ENCODE data around the gene MRPL51.
A peak's percentile ranks its signal among the peaks of the same experiment; 100 is the strongest.

The MRPL51 gene

GRCh38 chr12:6492838-6493496 is at the start of gene MRPL51:
Gene MRPL51, minus strand, starts transcription at chr12:6493262. Its CDS starts 126 bp downstream, at chr12:6493136.
- DNase-seq (ENCODE audit: insufficient read length, low spot score) (peak; percentile 73), FAIRE-seq (peak; percentile 92)

DNA sequence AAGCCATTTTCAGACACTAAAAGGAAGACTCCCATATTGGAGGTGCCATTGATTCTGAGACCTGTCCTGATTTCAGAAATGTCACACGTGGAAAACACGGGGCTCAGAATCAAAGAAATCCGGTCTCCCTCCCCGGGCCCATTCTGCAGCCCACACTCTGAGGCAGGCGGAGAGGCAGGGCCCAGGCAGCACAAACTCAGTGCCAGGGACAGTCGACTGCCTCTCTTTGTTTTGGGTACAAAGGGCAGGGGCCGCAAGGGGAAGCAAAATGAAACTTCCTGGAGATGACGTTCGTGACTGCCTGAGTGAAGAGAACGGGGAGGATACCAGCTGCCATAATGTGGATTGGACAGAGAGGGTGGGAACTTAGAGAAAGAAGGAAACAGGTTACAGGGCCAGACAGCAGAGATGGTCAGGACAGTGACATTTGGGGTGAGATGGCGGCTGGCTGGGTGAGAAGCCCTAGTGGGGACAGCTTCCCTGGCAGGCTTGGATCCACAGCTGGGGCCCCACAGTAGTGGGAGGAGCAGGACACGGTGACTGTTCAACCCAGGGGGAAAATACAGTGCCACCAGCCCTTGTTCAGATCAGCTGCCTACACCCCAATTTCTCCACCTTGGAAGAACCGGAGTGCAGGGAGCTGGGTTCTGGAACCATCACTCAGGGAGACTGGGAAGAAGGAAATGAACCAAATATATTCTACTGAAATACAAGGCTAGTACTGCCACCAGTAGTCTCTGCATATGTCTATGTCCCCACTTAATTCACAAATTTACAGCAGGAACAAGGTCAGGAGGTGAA is 49.3 kb upstream of the MRPL51 start:
- FAIRE-seq (no peak), DNase-seq (ENCODE audit: insufficient read length, low spot score) (no peak)

GRCh38 chr12:6541371-6542165 is 48.5 kb upstream of the MRPL51 start:
- FAIRE-seq = no peak
- DNase-seq (ENCODE audit: insufficient read length, low spot score) = no peak

GRCh38 chr12:6540181-6540877 is 47.3 kb upstream of the MRPL51 start:
- FAIRE-seq (no peak), DNase-seq (ENCODE audit: insufficient read length, low spot score) (no peak)

- FAIRE-seq (no peak), DNase-seq (ENCODE audit: insufficient read length, low spot score) (no peak)
Observed at GRCh38 chr12:6539707-6540134, 46.7 kb upstream of the MRPL51 start.

- no peak for FAIRE-seq
- DNase-seq (ENCODE audit: insufficient read length, low spot score) = no peak
Observed at GRCh38 chr12:6539314-6539682, 46.2 kb upstream of the MRPL51 start.

DNA sequence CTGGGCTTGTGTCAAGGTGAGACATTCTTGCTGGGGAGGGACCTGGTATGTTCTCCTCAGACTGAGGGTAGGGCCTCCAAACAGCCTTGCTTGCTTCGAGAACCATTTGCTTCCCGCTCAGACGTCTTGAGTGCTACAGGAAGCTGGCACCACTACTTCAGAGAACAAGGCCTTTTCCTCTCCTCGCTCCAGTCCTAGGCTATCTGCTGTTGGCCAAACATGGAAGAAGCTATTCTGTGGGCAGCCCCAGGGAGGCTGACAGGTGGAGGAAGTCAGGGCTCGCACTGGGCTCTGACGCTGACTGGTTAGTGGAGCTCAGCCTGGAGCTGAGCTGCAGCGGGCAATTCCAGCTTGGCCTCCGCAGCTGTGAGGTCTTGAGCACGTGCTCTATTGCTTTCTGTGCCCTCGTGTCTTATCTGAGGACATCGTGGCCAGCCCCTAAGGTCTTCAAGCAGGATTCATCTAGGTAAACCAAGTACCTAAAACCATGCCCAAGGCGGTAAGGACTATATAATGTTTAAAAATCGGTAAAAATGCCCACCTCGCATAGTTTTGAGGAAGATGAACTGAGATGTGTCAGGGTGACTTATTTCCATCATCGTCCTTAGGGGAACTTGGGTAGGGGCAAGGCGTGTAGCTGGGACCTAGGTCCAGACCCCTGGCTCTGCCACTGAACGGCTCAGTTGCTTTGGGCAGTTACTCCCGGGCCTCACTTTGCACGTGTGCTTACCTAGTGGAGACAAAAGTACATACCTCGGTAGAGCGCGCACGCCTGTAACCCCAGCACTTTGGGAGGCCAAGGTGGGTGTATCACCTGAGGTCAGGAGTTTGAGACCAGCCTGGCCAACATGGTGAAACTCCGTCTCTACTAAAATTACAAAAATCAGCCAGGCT is 45.6 kb upstream of the MRPL51 start:
- DNase-seq (ENCODE audit: insufficient read length, low spot score) (no peak), FAIRE-seq (no peak)

GRCh38 chr12:6537580-6538419 is 44.7 kb upstream of the MRPL51 start:
- DNase-seq (ENCODE audit: insufficient read length, low spot score) (peak; percentile 50), FAIRE-seq (peak; percentile 47)

- no peak for FAIRE-seq
- DNase-seq (ENCODE audit: insufficient read length, low spot score) = no peak
Observed at GRCh38 chr12:6536894-6537579, 44.0 kb upstream of the MRPL51 start.

DNA sequence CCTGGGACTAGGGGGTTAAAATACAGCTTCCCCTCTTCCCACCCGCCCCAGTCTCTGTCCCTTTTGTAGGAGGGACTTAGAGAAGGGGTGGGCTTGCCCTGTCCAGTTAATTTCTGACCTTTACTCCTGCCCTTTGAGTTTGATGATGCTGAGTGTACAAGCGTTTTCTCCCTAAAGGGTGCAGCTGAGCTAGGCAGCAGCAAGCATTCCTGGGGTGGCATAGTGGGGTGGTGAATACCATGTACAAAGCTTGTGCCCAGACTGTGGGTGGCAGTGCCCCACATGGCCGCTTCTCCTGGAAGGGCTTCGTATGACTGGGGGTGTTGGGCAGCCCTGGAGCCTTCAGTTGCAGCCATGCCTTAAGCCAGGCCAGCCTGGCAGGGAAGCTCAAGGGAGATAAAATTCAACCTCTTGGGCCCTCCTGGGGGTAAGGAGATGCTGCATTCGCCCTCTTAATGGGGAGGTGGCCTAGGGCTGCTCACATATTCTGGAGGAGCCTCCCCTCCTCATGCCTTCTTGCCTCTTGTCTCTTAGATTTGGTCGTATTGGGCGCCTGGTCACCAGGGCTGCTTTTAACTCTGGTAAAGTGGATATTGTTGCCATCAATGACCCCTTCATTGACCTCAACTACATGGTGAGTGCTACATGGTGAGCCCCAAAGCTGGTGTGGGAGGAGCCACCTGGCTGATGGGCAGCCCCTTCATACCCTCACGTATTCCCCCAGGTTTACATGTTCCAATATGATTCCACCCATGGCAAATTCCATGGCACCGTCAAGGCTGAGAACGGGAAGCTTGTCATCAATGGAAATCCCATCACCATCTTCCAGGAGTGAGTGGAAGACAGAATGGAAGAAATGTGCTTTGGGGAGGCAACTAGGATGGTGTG is 43.1 kb upstream of the MRPL51 start:
- FAIRE-seq (no peak), DNase-seq (ENCODE audit: insufficient read length, low spot score) (no peak)

- DNase-seq (ENCODE audit: insufficient read length, low spot score) (no peak), FAIRE-seq (no peak)
Observed at GRCh38 chr12:6535697-6535946, 42.6 kb upstream of the MRPL51 start.

GRCh38 chr12:6534945-6535696 is 42.1 kb upstream of the MRPL51 start:
- peak; percentile 76 for FAIRE-seq
- peak; percentile 33 for DNase-seq (ENCODE audit: insufficient read length, low spot score)

- no peak for FAIRE-seq
- no peak for DNase-seq (ENCODE audit: insufficient read length, low spot score)
Observed at GRCh38 chr12:6534695-6534944, 41.6 kb upstream of the MRPL51 start.

DNA sequence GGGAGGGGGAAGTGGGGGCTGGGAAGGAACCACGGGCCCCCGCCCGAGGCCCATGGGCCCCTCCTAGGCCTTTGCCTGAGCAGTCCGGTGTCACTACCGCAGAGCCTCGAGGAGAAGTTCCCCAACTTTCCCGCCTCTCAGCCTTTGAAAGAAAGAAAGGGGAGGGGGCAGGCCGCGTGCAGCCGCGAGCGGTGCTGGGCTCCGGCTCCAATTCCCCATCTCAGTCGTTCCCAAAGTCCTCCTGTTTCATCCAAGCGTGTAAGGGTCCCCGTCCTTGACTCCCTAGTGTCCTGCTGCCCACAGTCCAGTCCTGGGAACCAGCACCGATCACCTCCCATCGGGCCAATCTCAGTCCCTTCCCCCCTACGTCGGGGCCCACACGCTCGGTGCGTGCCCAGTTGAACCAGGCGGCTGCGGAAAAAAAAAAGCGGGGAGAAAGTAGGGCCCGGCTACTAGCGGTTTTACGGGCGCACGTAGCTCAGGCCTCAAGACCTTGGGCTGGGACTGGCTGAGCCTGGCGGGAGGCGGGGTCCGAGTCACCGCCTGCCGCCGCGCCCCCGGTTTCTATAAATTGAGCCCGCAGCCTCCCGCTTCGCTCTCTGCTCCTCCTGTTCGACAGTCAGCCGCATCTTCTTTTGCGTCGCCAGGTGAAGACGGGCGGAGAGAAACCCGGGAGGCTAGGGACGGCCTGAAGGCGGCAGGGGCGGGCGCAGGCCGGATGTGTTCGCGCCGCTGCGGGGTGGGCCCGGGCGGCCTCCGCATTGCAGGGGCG is 41.0 kb upstream of the MRPL51 start, which contains the start of gene GAPDH:
TSS of gene GAPDH (plus strand) at position 595 of the 772 bp plus-strand sequence. CDS start 316 bp downstream, outside the sequence.
- DNase-seq (ENCODE audit: insufficient read length, low spot score) = peak; percentile 77
- FAIRE-seq = peak; percentile 86

- DNase-seq (ENCODE audit: insufficient read length, low spot score) (no peak), FAIRE-seq (no peak)
Observed at GRCh38 chr12:6533653-6533922, 40.5 kb upstream of the MRPL51 start.

- DNase-seq (ENCODE audit: insufficient read length, low spot score) (no peak), FAIRE-seq (no peak)
Observed at GRCh38 chr12:6532927-6533652, 40.0 kb upstream of the MRPL51 start.

Data from GM19239 (cell line).